WERI-Rb-1 (cell line): ENCODE measurements around the gene USF3.
"Not testable (repeated sequence)": the region's sequence is repeated elsewhere in the genome, so short reads cannot be mapped to it uniquely, and the experiment has no call there.

Source experiments
- DNase-seq: peaks from one replicate; pipeline ENCODE4 v3.0.0-alpha.2; 2020
- H3K27ac ChIP-seq: fragments of 250-450 bp; sonication (Bioruptor Pico); 2 replicates; pipeline ENCODE4 v1.5.1; 2020; ENCODE audit warnings: mild to moderate bottlenecking, moderate library complexity
- H3K27me3 ChIP-seq: fragments of 250-450 bp; sonication (Bioruptor Pico); 2 replicates; pipeline ENCODE4 v1.5.1; 2021; ENCODE audit warnings: mild to moderate bottlenecking, low read depth, moderate library complexity; ENCODE audit not compliant: insufficient read depth, severe bottlenecking
- H3K36me3 ChIP-seq: fragments of 250-450 bp; sonication (Bioruptor Pico); 2 replicates; pipeline ENCODE4 v1.5.1; 2020; ENCODE audit warnings: mild to moderate bottlenecking, moderate library complexity
- H3K4me3 ChIP-seq: 2 replicates; pipeline ENCODE4 v1.5.1; 2011; ENCODE audit warnings: low read depth, mild to moderate bottlenecking, control low read depth, low read length
- H3K9me3 ChIP-seq: fragments of 250-450 bp; sonication (Bioruptor Pico); 2 replicates; pipeline ENCODE4 v1.5.1; 2021; ENCODE audit warnings: mild to moderate bottlenecking, moderate library complexity; ENCODE audit not compliant: severe bottlenecking
- TF ChIP-seq, protein P1 (sequence below): IDR thresholded peaks from 2 replicates; pipeline ENCODE4 v1.5.1; 2011; ENCODE audit warnings: low read depth, mild to moderate bottlenecking, control low read depth, inconsistent platforms, low read length

The USF3 gene

DNA sequence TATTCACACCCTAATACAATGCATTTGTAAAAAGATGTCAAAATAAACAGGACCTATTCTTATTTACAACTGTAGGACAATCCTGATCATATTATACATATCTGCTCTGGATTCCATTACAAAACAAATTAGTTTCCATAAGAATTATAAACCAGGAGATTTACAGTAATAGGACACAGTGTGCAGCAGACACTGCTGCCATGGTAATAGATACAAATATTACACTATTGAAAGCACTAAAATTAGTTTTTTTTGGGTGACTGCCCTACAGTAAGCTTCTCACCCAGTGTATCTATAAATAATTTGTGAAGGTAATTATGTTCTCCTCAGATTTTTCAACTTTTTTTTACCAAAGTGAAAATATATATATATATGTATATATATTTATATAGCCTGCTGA lies 47.9 kb downstream of the USF3 start:
- Histone ChIP-seq H3K9me3 (no peaks in the 10 kb centered on the region), H3K27me3 (no peaks in the 10 kb centered on the region), H3K4me3 (no peak overlapping the region), H3K36me3 (no peaks in the 10 kb centered on the region), H3K27ac (no peak overlapping the region)
- TF ChIP-seq, protein P1, sequence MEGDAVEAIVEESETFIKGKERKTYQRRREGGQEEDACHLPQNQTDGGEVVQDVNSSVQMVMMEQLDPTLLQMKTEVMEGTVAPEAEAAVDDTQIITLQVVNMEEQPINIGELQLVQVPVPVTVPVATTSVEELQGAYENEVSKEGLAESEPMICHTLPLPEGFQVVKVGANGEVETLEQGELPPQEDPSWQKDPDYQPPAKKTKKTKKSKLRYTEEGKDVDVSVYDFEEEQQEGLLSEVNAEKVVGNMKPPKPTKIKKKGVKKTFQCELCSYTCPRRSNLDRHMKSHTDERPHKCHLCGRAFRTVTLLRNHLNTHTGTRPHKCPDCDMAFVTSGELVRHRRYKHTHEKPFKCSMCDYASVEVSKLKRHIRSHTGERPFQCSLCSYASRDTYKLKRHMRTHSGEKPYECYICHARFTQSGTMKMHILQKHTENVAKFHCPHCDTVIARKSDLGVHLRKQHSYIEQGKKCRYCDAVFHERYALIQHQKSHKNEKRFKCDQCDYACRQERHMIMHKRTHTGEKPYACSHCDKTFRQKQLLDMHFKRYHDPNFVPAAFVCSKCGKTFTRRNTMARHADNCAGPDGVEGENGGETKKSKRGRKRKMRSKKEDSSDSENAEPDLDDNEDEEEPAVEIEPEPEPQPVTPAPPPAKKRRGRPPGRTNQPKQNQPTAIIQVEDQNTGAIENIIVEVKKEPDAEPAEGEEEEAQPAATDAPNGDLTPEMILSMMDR, result no peak
- no peak for DNase-seq

- H3K4me3 ChIP-seq, result no peak overlapping the region
- H3K27ac ChIP-seq, result no peak overlapping the region
- H3K27me3 ChIP-seq, result no peaks in the 10 kb centered on the region
- TF ChIP-seq, protein P1, result no peak
- DNase-seq, result no peak
- H3K36me3 ChIP-seq, result no peaks in the 10 kb centered on the region
- H3K9me3 ChIP-seq, result no peaks in the 10 kb centered on the region
Measured at GRCh38 chr3:113643583-113643982, 52.9 kb downstream of the USF3 start.

DNA sequence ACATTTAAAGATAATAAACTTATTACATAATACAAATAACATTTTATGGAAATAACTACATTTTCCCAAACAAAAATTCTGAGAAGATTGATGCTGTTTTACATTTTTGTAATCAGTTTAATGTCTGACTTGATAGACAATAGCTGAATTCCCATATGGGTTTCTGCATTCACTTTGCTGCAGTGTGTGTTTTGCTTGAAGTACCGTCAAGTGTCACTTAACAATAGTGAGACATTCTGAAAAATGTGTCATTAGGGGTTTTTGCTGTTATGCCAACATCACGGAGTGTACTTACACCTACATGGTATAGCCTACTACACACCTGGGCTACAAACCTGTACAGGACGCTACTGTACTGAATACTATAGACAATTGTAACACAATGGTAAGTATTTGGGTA lies 57.5 kb downstream of the USF3 start:
- no peak overlapping the region for H3K27ac ChIP-seq
- DNase-seq, result no peak
- H3K9me3 ChIP-seq, result no peaks in the 10 kb centered on the region
- TF ChIP-seq, protein P1, result no peak
- no peaks in the 10 kb centered on the region for H3K36me3 ChIP-seq
- no peaks in the 10 kb centered on the region for H3K27me3 ChIP-seq
- no peak overlapping the region for H3K4me3 ChIP-seq

DNA sequence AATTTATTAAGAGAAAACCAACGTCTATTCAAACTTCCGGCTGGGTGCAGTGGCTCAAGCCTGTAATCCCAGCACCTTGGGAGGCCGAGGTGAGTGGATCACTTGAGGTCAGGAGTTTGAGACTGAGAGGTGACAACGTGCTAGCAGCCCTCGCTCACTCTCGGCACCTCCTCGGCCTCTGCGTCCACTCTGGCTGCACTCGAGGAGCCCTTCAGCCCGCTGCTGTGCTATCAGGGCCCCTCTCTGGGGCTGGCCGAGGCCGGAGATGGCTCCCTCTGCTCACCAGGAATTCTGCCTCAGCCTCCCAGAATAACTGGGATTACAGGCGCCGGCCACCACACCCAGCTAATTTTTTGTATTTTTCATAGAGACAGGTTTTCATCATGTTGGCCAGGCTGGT lies 58.7 kb downstream of the USF3 start:
- TF ChIP-seq, protein P1, result no peak
- no peaks in the 10 kb centered on the region for H3K36me3 ChIP-seq

GRCh38 chr3:113636034-113636433 lies 60.4 kb downstream of the USF3 start:
- H3K9me3 ChIP-seq, H3K27me3 ChIP-seq, H3K4me3 ChIP-seq, H3K27ac ChIP-seq, DNase-seq, H3K36me3 ChIP-seq: not testable (repeated sequence)

More for the DNA sequence above, 58.7 kb downstream of the USF3 start:
- H3K27me3 ChIP-seq, result no peaks in the 10 kb centered on the region
- no peak overlapping the region for H3K27ac ChIP-seq
- no peak overlapping the region for H3K4me3 ChIP-seq
- no peak for DNase-seq
- H3K9me3 ChIP-seq, result no peaks in the 10 kb centered on the region

GRCh38 chr3:113634782-113635474 lies 61.5 kb downstream of the USF3 start:
- H3K9me3 ChIP-seq, result no peaks in the 10 kb centered on the region
- TF ChIP-seq, protein P1, result no peak
- H3K27ac ChIP-seq, result no peak overlapping the region
- H3K36me3 ChIP-seq, result no peaks in the 10 kb centered on the region
- DNase-seq, result no peak
- no peak overlapping the region for H3K4me3 ChIP-seq
- no peaks in the 10 kb centered on the region for H3K27me3 ChIP-seq
